Stimulated activated CD4-positive, alpha-beta T cell treated with anti-CD3 and anti-CD28 coated beads, Interleukin-1b, Interleukin-23, amount 100 ng/mL, for 4 hours (primary cell): ENCODE measurements around the gene ZDHHC14.
A peak's percentile ranks its signal among the peaks of the same experiment; 100 is the strongest.
"Not testable (repeated sequence)": the region's sequence is repeated elsewhere in the genome, so short reads cannot be mapped to it uniquely, and the experiment has no call there.

Source experiments
- DNase-seq, 2 donors: peaks; one replicate each; pipeline ENCODE4 v3.0.0-alpha.2; 2020; ENCODE audit warnings: low read depth in 2 of 2

The ZDHHC14 gene

GRCh38 chr6:157380779-157381561 lies at the start of gene ZDHHC14:
Gene ZDHHC14 (plus strand): TSS chr6:157381190.
- DNase-seq: peak; percentile 84 to 89

GRCh38 chr6:157332813-157333212 lies 48.2 kb upstream of the ZDHHC14 start:
- DNase-seq: no peak

DNA sequence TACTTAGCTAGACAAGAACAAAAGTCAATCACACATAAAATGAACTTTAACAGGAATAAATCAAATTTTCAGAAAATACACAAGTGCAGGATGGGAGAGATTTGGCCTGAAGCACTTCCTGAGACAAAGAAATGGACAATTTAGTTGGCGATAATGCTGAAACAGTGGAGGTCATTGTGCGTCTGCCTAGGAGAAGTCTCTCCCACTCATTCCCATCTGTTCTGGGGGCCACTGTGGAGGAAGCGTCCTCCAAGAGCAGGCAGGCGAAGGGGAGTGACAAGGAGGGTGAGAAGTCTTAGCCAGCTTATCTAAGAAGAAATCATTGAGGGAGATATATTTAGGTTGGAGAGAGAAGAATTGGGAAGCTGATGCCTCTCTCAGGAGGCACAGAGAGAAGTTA lies 47.5 kb upstream of the ZDHHC14 start:
- no peak for DNase-seq

GRCh38 chr6:157333956-157334355 lies 47.0 kb upstream of the ZDHHC14 start:
- DNase-seq: no peak

DNA sequence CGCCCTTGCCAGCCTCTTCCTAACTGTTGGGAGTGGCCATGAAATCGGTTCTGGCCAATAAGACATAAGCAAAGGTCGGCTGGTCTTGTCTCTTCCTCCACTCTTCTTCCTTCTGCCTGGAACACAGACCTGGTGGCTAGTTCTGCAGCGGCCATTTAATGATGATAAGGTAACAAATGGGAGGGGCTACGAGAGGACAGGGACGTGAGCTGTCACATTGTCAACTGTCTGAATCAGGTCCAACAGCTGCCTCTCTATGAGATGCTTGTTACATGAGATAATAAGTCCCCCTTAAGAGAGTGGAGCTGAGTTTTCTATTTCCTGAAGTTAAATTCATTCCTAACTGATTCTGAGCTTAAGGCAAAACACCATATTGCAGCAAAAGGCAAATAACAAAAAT lies 45.2 kb upstream of the ZDHHC14 start:
- no peak for DNase-seq

DNA sequence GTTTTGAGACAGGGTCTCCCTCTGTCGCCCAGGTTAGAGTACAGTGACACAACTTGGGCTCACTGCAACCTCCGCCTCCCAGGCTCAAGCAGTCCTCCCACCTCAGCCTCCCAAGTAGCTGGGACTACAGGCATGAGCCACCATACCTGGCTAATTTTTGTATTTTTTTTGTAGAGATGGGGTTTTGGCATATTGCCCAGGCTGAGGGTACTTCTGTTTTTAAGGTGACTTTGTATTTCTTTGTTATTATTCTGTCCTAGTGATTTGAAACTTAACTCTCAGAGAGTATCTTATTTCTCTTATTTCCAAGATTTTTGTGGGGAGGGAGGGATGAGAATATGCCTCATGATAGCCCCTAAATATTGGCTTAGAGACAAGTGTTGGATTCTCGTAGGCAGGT lies 43.7 kb upstream of the ZDHHC14 start:
- not testable (repeated sequence) for DNase-seq

GRCh38 chr6:157337751-157338150 lies 43.2 kb upstream of the ZDHHC14 start:
- DNase-seq: no peak

- DNase-seq: no peak
Observed at GRCh38 chr6:157339432-157339831, 41.6 kb upstream of the ZDHHC14 start.

DNA sequence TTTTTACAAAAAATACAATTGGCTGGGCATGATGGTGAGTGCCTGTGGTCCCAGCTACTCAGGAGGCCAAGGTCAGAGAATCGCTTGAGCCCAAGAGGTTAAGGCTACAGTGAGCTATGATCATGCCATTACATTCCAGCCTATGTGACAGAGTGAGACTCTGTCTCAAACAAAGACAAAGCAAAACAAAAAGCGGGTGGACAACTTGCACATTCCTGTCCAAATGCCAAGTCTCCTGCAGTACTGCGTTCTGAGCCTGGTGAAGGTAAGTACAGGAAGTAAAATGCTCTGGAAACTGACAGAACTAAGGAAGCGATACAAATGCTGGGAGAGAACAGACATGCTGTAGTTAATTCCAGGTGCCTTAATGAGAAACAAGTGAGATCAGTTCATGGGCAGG lies 37.3 kb upstream of the ZDHHC14 start:
- no peak for DNase-seq

DNA sequence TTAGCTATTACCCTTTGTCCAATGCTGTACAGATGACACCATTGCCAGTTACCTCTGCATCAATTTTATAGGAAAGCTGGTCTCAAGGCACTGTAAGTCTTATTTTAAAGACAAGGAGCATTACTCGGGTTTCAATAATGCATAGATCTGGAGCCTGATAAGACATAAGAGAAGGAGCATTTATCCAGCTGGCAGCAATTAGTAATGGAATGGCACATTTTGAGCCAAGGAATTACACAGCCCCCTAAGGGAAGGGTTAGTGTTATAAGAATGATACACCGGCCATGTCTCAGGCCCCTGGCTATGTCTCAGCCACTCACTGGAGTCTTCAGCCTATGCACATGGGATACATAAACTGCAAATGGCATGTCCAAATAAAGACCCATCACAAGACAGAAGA lies 34.6 kb upstream of the ZDHHC14 start:
- DNase-seq: no peak

- no peak for DNase-seq
Observed at GRCh38 chr6:157358287-157358686, 22.7 kb upstream of the ZDHHC14 start.

DNA sequence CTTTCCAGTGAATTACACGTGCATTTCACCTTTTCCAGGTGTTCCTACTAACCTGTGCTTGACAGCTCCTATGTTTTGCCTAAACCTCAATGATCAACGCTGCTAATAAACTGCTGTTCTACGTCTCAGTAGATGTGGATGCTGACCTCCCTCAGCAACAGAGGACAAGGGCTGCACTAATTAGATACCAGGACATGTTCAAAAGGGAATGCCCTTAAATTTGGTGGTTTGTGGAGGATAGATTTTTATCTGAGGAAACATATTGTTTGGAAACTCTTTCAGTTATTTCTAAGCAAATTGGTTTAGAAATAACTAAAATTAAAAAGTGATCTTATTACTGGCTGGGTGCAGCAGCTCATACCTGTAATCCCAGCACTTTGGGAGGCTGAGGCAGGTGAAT lies 19.1 kb upstream of the ZDHHC14 start:
- no peak for DNase-seq

- no peak for DNase-seq
Observed at GRCh38 chr6:157364705-157365104, 16.3 kb upstream of the ZDHHC14 start.

GRCh38 chr6:157366648-157367047 lies 14.3 kb upstream of the ZDHHC14 start:
- DNase-seq: no peak

DNA sequence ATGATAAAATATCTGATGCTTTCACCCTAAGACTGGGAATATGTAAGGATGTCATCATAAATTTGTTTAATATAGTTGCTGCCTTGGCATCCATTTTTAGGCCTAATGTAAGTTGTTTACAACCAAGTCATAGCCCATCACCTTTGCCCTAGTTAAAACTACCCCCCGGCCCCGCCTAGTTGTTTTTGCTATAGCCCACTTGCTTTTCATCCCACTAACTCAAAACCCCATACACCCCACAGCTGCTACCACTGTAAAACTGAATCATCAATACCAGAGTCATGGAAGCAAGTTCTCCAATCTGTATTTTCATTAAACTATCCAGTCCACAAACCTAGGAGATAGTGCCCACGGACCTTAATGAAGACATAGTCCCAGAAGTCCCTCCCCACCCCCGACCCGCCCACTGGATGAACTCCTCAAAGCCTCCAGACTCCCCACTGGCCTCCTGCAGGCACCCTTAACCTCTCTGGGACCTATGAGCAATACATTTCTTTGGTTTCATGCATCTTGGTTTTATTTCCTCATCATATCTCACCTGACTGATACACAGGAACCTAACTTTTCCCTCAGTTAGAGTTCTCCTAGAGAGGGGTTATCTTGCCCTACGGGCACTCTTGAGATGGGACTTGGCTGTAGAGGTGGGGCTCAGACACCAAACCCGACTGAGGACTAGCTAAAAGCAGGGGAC lies 12.5 kb upstream of the ZDHHC14 start:
- DNase-seq: no peak

- no peak for DNase-seq
Observed at GRCh38 chr6:157370755-157371154, 10.2 kb upstream of the ZDHHC14 start.

DNA sequence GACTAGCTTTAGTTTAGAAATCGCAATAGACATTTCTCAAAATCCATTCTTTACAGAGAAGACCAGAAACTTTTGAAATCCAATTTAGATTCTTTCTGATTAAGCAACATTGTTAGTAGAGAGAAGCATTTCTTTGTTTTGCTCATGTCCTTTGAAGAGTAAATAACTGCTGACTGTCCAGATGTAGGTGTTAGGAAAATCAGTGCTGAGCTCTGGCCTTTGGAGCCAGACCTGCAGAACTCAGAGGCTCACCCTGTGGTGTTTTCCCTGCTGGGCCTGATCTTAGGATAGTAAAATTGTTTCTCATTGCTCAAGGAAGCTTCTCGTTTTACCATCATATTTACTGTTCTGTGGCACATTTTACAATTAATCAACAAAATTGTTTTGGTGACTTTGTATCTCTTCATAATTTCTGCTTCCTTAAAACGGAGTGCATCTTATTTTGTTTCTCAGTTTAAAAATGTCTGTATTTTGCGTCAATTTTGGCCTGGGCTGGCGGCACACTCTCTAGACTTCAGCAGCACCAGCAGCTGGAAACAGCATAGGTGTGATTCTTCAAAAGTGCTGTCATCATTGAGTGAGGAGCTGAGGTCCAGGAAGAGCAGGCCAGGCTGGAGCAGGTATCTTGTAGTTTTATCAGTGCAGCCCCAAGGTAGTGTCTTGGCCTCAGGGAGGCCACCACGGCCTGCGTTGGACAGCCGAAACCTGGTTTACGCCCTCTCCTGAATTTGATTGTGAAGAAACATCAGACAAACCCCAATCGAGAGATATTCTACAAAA lies 8.3 kb upstream of the ZDHHC14 start:
- DNase-seq: no peak

GRCh38 chr6:157374889-157375443 lies 6.0 kb upstream of the ZDHHC14 start:
- DNase-seq: no peak

GRCh38 chr6:157376241-157376640 lies 4.7 kb upstream of the ZDHHC14 start:
- DNase-seq: no peak

DNA sequence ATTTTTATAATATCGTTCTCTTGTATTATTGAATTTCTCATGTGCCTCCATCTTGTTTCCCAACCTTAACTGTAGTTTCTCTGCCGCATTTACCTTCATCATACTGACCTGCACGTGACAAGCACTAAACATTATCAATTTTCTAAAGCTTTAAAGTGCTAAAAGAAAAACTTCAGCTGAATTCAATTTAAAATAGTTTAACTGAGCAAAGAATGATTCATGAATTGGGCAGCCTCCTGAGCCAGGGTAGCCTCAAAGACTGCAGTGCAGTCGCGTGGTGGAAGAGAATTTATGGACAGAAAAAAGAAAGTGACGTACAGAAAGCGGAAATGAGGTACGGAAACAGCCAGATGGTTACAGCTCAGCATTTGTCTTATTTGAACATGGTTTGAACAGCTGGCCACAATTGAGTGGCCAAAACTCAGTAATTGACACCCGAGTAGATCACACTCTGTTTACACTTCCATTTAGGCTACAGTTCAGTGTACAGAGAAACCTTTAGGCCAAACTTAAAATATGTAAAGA lies 4.2 kb upstream of the ZDHHC14 start:
- no peak for DNase-seq

GRCh38 chr6:157379656-157380457 lies 1.1 kb upstream of the ZDHHC14 start:
- DNase-seq: peak; percentile 76 to 80
